Activated naive CD4-positive, alpha-beta T cell treated with anti-CD3 and anti-CD28 coated beads, Interleukin-2, amount 50 U/mL, for 72 hours (primary cell): ENCODE measurements around the gene MIS18BP1. TPM values are rescaled to one million over a fixed set of nuclear protein-coding genes. Genes with fewer than 3 reads are reported as not detected.

Experiments used
- ATAC-seq, 2 donors: fragments of 150-1000 bp; cut with Tn5 transposase; 2 replicates each; pipeline ENCODE4 v1.10.0; 2021; ENCODE audit warnings: mild to moderate bottlenecking in 2 of 2, moderate library complexity in 2 of 2
- DNase-seq, 2 donors: peaks; one replicate each; pipeline ENCODE4 v3.0.0; 2021 to 2022; ENCODE audit warnings: low spot score in 2 of 2
- H3K27ac Mint-ChIP-seq, 2 donors: one replicate each; pipeline ENCODE4 v1.8.0; 2022; ENCODE audit warnings: mild to moderate bottlenecking in 2 of 2, mixed read lengths in 2 of 2
- H3K36me3 Mint-ChIP-seq, 2 donors: one replicate each; pipeline ENCODE4 v1.8.0; 2022; ENCODE audit warnings: mixed read lengths in 2 of 2
- H3K9me3 Mint-ChIP-seq, 2 donors: one replicate each; pipeline ENCODE4 v1.8.0; 2022; ENCODE audit warnings: mixed read lengths in 2 of 2
- total RNA-seq, 2 donors: library from RNA; stranded (reverse); gene quantifications; one replicate each; pipeline ENCODE4 v1.2.3, GENCODE V29; 2022

Gene MIS18BP1
- total RNA-seq, 2 donors from 2014 or later, result 71.0 to 80.9 TPM

GRCh38 chr14:45199230-45199629, 53.8 kb downstream of the MIS18BP1 start:
- Mint-ChIP-seq H3K36me3 (peaks cover 7 to 14% of the 10 kb centered on the region in 2 donors), H3K9me3 (no peaks in the 10 kb centered on the region), H3K27ac (no peak overlapping the region)
- ATAC-seq, result no peak
- DNase-seq, result no peak

DNA sequence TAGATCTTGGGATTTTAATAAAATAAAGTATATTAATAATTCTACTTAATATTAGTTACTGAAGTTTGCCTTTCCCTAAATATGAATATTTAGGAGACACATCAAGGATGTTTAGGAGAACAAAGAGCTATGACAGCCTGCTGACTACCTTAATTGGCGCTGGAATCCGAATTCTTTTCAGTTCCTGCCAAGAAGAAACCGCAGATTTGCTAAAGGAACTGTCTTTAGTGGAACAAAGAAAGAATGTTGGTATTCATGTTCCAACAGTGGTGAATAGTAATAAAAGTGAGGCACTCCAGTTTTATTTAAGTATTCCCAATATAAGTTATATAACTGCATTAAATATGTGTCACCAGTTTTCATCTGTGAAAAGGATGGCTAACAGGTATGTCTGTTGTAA, 54.5 kb downstream of the MIS18BP1 start:
- Mint-ChIP-seq H3K9me3 (no peaks in the 10 kb centered on the region), H3K27ac (no peak overlapping the region), H3K36me3 (peaks cover 7 to 14% of the 10 kb centered on the region in 2 donors)
- no peak for DNase-seq
- no peak for ATAC-seq

- peak in 1 of 2 donors; percentile 69 for ATAC-seq
- Mint-ChIP-seq H3K36me3 (peaks cover 12 to 14% of the 10 kb centered on the region in 2 donors), H3K9me3 (no peaks in the 10 kb centered on the region), H3K27ac (no peak overlapping the region)
- no peak for DNase-seq
These were observed 58.0 kb downstream of the MIS18BP1 start for GRCh38 chr14:45194964-45195363.

DNA sequence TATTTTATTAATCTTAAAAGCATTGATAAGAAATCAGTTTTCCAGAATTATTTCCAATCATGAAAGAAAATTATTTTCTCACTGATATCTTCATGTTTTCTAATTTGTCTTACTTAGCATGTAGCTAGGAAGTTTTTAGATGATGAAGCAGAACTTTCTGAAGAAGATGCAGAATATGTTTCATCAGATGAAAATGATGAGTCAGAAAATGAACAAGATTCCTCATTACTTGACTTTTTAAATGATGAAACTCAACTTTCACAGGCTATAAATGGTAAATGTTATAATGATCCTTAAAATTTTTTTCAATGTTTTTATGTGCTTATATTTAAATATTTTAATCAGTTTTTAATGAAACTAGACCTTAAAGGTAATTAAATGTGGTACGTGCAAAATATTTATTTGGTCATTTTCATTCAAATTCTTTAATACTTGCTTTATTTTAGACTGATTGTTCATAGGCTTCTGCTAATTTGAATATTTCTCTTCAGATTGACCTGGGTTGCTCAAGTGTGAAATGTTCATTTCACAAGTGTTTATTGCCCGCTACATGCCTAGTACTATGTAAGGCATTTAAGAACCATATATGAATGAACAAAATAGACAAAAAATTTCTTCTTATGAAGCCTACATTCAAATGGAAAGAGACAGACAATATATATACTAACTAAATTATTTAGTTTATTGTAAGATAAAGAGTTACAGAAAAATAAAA, 67.7 kb downstream of the MIS18BP1 start:
- H3K9me3 Mint-ChIP-seq, result no peaks in the 10 kb centered on the region
- DNase-seq, result no peak
- peaks cover under 1 to 10% of the 10 kb centered on the region in 2 donors for H3K36me3 Mint-ChIP-seq
- ATAC-seq, result no peak
- H3K27ac Mint-ChIP-seq, result no peak overlapping the region

- Mint-ChIP-seq H3K27ac (no peak overlapping the region), H3K36me3 (no peaks in the 10 kb centered on the region), H3K9me3 (no peaks in the 10 kb centered on the region)
- ATAC-seq (no peak), DNase-seq (no peak)
These were observed 71.2 kb downstream of the MIS18BP1 start for GRCh38 chr14:45181806-45182205.

DNA sequence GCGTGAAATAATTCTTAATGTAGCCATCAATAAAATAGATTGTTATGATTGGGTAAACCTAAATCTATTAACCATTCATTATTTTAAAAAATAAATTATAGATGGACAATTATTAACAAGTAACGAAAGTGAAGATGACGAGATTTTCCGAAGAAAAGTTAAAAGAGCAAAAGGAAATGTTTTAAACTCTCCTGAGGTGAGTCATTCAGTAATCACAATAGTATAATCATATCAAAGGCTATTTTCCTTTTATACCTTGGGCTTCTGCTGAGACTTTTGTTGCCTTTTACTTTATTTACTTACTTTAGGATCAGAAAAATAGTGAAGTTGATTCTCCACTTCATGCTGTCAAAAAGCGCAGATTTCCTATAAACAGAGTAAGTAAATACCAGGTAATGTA, 71.7 kb downstream of the MIS18BP1 start:
- DNase-seq, result no peak
- ATAC-seq, result no peak
- no peaks in the 10 kb centered on the region for H3K9me3 Mint-ChIP-seq
- H3K36me3 Mint-ChIP-seq, result no peaks in the 10 kb centered on the region
- H3K27ac Mint-ChIP-seq, result no peak overlapping the region

DNA sequence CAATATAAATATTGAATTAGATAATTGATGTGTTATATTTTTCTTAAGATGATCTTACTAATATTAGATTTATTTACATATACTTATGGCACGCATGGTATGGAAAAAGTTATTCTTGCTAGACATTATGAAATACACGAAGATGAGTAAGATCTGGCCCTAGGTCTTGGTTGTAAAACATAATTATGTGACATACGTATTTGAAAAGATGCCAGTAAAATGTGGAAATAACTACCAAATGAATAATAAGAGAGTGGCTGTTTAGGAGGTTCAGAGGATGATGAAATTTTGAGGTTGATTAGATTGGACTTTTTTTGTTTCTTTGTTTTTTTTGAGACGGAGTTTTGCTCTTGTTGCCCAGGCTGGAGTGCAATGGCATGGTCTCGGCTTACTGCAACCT, 75.9 kb downstream of the MIS18BP1 start:
- Mint-ChIP-seq H3K9me3 (no peaks in the 10 kb centered on the region), H3K36me3 (no peaks in the 10 kb centered on the region), H3K27ac (no peak overlapping the region)
- no peak for DNase-seq
- no peak for ATAC-seq

DNA sequence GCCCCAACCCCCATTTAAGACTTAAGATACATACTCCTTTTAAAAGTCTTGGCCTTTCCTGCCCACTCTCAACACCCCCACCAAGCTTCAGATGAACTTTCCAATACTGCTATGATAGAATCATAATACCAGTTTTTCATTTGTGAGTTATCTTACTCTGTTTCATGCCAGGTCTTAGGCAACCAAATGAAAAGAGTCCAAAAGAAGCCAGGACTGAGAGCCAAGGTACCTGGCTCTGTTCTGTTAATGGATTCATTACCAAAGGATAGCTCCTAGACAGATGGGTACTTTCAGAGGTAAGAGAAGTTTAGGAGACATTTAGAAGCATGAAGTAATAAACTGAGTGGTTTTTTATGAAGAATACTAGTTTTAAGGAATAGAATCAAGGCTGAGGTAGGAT, 83.1 kb downstream of the MIS18BP1 start:
- Mint-ChIP-seq H3K27ac (no peak overlapping the region), H3K36me3 (no peaks in the 10 kb centered on the region), H3K9me3 (no peaks in the 10 kb centered on the region)
- ATAC-seq (no peak), DNase-seq (no peak)

DNA sequence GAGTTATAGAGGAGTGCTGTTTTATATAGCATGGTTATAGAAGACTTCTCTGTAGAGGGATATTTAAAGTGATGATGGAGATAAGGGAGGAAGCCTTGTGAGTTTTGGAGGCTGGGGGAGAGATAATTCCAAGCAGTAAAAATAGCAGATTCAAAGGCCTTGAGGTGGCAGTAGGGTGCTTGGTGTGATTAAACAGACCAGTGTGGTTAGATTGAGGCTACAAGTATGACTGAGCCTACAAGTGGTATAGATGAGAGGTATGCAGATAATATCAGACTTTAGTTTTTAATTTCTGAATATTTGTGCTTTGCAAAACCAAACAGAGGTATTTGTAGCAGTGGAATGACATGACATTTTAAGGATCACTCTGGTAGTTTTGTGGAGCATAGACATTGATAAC, 96.9 kb downstream of the MIS18BP1 start:
- Mint-ChIP-seq H3K9me3 (no peaks in the 10 kb centered on the region), H3K36me3 (no peaks in the 10 kb centered on the region), H3K27ac (no peak overlapping the region)
- ATAC-seq (peak; percentile 84 to 85), DNase-seq (no peak)

Other genes starting within 250 kb of the MIS18BP1 start
- 10 to 100 TPM; 50.2 to 63.5 TPM for gene PRPF39, start 169.1 kb downstream of the MIS18BP1 start, total RNA-seq
- gene FKBP3, start 118.7 kb downstream of the MIS18BP1 start, total RNA-seq, result 10 to 100 TPM; 57.5 to 76.9 TPM
- gene FANCM, start 117.3 kb downstream of the MIS18BP1 start, total RNA-seq, result 10 to 100 TPM; 17.5 to 24.8 TPM